ENCODE measurements around the gene COL4A2. TPM values are rescaled to one million over a fixed set of nuclear protein-coding genes. Genes with fewer than 3 reads are reported as not detected.

Gene COL4A2
- total RNA-seq, 1 donor from 2014 or later, result 1,736 TPM

DNA sequence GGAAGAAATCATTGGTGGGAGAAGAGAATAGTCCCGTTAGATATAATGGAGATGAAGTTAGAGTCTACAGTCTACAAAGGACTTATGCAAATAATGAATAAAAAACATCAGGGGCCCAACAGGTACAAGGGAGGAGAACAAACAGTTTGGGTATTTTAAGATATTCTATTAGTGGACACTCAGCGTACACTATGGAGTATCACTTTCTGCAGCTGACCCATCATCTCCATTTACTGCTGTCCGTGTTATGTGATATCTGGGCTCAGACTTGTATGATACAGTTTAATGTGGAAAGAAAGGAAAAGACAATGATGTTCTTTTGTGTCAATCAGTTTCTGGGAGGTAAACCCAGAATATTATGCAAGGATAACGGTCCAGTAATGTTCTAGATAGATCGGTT is 128.2 kb downstream of the COL4A2 start:
- Histone ChIP-seq H3K36me3 (ENCODE audit: control insufficient read depth, insufficient read depth, low read length) (peaks cover 12% of the 10 kb centered on the region), H3K27me3 (ENCODE audit: control insufficient read depth, insufficient read depth, low read length) (no peaks in the 10 kb centered on the region), H3K4me3 (ENCODE audit: low read depth, low read length) (no peak overlapping the region)
- DNase-seq (ENCODE audit: low read depth), result no peak
- TF ChIP-seq CTCF (IDR thresholded peaks at IDR 0.05; ENCODE audit: insufficient read depth, low read length, poor library complexity, severe bottlenecking), result no peak

DNA sequence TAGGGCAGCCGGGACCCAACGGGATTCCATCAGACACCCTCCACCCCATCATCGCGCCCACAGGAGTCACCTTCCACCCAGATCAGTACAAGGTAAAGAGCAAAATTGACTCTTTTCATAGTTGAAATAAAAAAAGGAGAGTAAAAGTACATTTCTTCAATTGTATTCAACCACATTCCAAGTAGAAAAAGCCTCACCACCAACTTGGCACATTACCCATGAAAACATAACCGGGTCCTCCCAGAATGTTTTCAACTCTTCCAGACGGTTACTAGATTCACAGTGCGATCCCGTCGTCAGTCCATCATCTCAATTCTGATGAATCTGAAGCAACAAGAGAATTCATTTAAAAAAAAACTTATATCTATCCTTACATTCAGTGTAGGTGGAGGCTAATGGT is 129.2 kb downstream of the COL4A2 start:
- Histone ChIP-seq H3K27me3 (ENCODE audit: control insufficient read depth, insufficient read depth, low read length) (no peaks in the 10 kb centered on the region), H3K4me3 (ENCODE audit: low read depth, low read length) (no peak overlapping the region), H3K36me3 (ENCODE audit: control insufficient read depth, insufficient read depth, low read length) (peaks cover 10% of the 10 kb centered on the region)
- no peak for DNase-seq (ENCODE audit: low read depth)
- no peak for TF ChIP-seq CTCF (IDR thresholded peaks at IDR 0.05; ENCODE audit: insufficient read depth, low read length, poor library complexity, severe bottlenecking)

DNA sequence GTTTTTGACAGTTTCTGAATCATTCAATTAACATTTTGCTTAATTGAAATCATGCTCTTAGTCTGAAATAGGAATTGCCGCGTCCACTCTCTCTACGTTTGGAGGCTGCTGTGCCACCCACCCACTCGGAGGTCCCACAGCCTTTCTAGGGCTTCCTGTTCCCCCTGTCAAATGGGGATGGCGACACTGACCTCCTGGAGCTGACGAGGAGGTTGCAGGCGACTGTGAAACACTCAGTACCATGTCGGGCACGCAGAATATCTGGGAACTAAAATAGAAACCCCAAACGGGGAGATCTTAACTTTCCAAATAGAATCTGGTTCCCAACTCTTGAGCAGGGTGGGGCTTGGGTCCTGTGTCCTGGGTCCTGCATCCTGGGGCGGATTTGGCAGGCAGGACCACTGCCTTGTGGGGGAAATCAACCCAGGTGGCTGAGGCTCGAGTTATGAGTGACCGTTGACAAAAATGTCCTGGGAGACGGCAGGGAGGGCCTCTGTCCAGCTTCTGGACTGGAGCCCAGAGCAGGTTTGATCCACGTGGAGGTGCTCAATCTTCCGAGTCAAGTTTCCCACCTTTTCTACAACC is 129.8 kb downstream of the COL4A2 start:
- Histone ChIP-seq H3K4me3 (ENCODE audit: low read depth, low read length) (no peak overlapping the region), H3K27me3 (ENCODE audit: control insufficient read depth, insufficient read depth, low read length) (no peaks in the 10 kb centered on the region), H3K36me3 (ENCODE audit: control insufficient read depth, insufficient read depth, low read length) (peaks cover 9% of the 10 kb centered on the region)
- DNase-seq (ENCODE audit: low read depth), result no peak
- no peak for TF ChIP-seq CTCF (IDR thresholded peaks at IDR 0.05; ENCODE audit: insufficient read depth, low read length, poor library complexity, severe bottlenecking)

DNA sequence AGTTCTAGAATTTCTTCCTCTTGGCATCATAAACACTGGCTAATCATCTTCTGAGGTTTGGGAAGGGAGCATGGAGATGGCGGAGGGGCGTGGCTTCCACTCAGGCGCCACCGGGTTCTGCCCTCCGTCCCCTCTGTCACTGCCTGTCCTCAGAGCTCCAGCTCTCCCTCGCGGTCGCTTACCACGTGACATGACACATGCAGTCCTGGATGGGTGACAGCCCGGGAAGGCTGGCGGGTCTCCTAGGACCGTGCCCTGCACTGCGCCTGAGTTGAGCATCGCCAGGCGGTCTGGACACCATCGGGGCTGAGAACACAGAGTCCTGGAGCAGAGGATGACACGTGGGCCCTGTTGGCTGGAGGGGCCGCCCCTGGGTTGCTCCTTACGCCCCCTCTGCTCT is 131.1 kb downstream of the COL4A2 start:
- Histone ChIP-seq H3K36me3 (ENCODE audit: control insufficient read depth, insufficient read depth, low read length) (peaks cover 9% of the 10 kb centered on the region), H3K4me3 (ENCODE audit: low read depth, low read length) (no peak overlapping the region)
- no peak for TF ChIP-seq CTCF (IDR thresholded peaks at IDR 0.05; ENCODE audit: insufficient read depth, low read length, poor library complexity, severe bottlenecking)

DNA sequence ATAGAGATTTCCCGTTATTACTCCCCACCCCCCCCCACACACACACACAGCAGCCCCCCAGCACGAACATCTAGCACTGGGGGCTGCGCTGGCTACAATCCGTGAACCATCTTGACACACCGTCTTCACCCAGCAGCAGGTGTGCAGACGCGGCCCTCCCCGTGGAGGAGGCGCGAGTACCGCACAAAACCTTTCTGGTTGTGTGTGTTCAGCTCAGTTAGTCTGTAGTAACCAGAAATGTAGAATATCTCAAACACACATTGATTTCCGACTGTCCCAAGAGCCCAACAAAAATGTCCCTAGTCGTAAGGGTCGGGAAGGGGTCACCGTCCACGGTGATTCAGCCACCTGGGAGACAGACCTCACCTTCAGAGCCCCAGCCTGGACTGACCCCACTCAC is 131.7 kb downstream of the COL4A2 start:
- Histone ChIP-seq H3K27me3 (ENCODE audit: control insufficient read depth, insufficient read depth, low read length) (no peaks in the 10 kb centered on the region), H3K4me3 (ENCODE audit: low read depth, low read length) (no peak overlapping the region), H3K36me3 (ENCODE audit: control insufficient read depth, insufficient read depth, low read length) (peaks cover 9% of the 10 kb centered on the region)
- no peak for TF ChIP-seq CTCF (IDR thresholded peaks at IDR 0.05; ENCODE audit: insufficient read depth, low read length, poor library complexity, severe bottlenecking)
- no peak for DNase-seq (ENCODE audit: low read depth)

More for the DNA sequence above, 131.1 kb downstream of the COL4A2 start:
- no peaks in the 10 kb centered on the region for H3K27me3 ChIP-seq (ENCODE audit: control insufficient read depth, insufficient read depth, low read length)
- no peak for DNase-seq (ENCODE audit: low read depth)
